Kidney (tissue), 14 donors: ENCODE measurements around the gene TM9SF3. TPM values are rescaled to one million over a fixed set of nuclear protein-coding genes. Genes with fewer than 3 reads are reported as not detected.

ENCODE experiments used
- DNase-seq, 5 donors: peaks; one replicate each; pipeline ENCODE4 v3.0.0-alpha.2; 2013 to 2020
- FAIRE-seq: peaks from 2 replicates; lab custom pipeline; 2012; peaks lifted over from hg19 to GRCh38; lab: Jason Lieb, UNC
- H3K27ac ChIP-seq, 2 donors: one replicate each; pipeline ENCODE4 v1.7.0; 2013; ENCODE audit warnings: low read depth in 2 of 2, low read length in 2 of 2, inconsistent platforms in 1 of 2
- H3K27me3 ChIP-seq: one replicate; pipeline ENCODE4 v1.7.1; 2013; ENCODE audit warnings: low read length, inconsistent platforms; ENCODE audit not compliant: control insufficient read depth, insufficient read depth
- H3K36me3 ChIP-seq, 3 donors: one replicate each; pipeline versions ENCODE4 v1.7.0 to v1.7.1; 2013; ENCODE audit warnings: low read length in 3 of 3, control low read depth in 1 of 3, inconsistent platforms in 1 of 3; ENCODE audit not compliant: insufficient read depth in 3 of 3, control insufficient read depth in 2 of 3
- H3K4me1 ChIP-seq, 3 donors: one replicate each; pipeline versions ENCODE4 v1.7.0 to v1.7.1; 2013; ENCODE audit warnings: low read length in 3 of 3, inconsistent platforms in 1 of 3, low read depth in 1 of 3; ENCODE audit not compliant: control insufficient read depth in 2 of 3, insufficient read depth in 2 of 3
- H3K4me3 ChIP-seq, 3 donors: one replicate each; pipeline versions ENCODE4 v1.7.0 to v1.8.1; 2013; ENCODE audit warnings: low read length in 3 of 3, control low read depth in 1 of 3, inconsistent platforms in 1 of 3
- H3K9ac ChIP-seq, 3 donors: one replicate each; pipeline versions ENCODE4 v1.7.0 to v1.7.1; 2013; ENCODE audit warnings: low read length in 3 of 3, control low read depth in 1 of 3, inconsistent platforms in 1 of 3
- H3K9me3 ChIP-seq, 3 donors: one replicate each; pipeline versions ENCODE4 v1.7.0 to v1.7.1; 2013; ENCODE audit warnings: low read length in 3 of 3, control low read depth in 1 of 3, inconsistent platforms in 1 of 3; ENCODE audit not compliant: control insufficient read depth in 2 of 3, insufficient read depth in 1 of 3
- intact Hi-C: fragments of 100-400 bp; cut with DNase I; formaldehyde crosslinking; loops from one replicate; pipeline ENCODE4 v1.11.1; 2022
- polyA plus RNA-seq: library from polyadenylated mRNA; stranded (reverse); fragments of 350-450 nt; fragmentation: Illumina TruSeq; extraction: RNeasy Lipid Tissue Mini Kit (QIAGEN cat#74804); gene quantifications from one replicate; pipeline ENCODE4 v1.2.3, GENCODE V29; 2014; ENCODE audit warnings: low read depth, low replicate concordance; ENCODE audit not compliant: insufficient read depth
- total RNA-seq: library from RNA; stranded (reverse); fragmentation: NEBNext Ultra II Directional; extraction: Animal tissue kit (Norgen Biotek cat#: 25700); gene quantifications from one replicate; pipeline ENCODE4 v1.2.1, GENCODE V29; 2021
- TF ChIP-seq, protein P1 (sequence below): IDR thresholded peaks from 3 replicates; pipeline ENCODE4 v1.5.1; 2012; ENCODE audit warnings: mild to moderate bottlenecking, moderate library complexity, borderline replicate concordance; ENCODE audit not compliant: insufficient read depth; ENCODE audit errors: extremely low read depth
- donor health status: control.
- donor health status: control.
- donor health status: control.
- donor health status: control.
- donor health status: control.
- donor health status: DM: yes; HTN: yes; CAD: no.
- donor health status: Normal renal cell carcinoma (clear cell type).

The TM9SF3 gene
- total and polyA plus RNA-seq, 2 donors from 2014 or later, result 42.7 to 144 TPM

DNA sequence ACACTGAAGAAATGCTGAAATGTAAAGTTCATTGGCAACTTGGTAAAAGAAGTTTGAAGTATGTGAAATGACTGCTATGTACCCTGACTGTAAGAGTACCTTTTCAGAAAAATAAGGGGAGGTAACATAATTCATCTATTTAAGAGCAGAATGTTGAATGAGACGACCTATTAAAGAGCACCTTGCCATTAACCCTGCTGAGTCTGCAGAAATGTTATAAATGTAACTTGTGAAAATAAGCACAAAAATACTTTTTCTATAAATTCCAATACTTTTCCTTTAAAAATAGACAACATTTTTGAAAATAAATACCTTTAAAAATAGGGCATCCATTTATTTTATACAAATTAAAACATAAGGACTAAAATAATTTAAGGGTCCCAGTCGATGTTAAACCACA is 7.7 kb downstream of the TM9SF3 start:
- H3K9me3 ChIP-seq, result no peaks in the 10 kb centered on the region
- intact Hi-C loops, result no loop called here
- TF ChIP-seq, protein P1, sequence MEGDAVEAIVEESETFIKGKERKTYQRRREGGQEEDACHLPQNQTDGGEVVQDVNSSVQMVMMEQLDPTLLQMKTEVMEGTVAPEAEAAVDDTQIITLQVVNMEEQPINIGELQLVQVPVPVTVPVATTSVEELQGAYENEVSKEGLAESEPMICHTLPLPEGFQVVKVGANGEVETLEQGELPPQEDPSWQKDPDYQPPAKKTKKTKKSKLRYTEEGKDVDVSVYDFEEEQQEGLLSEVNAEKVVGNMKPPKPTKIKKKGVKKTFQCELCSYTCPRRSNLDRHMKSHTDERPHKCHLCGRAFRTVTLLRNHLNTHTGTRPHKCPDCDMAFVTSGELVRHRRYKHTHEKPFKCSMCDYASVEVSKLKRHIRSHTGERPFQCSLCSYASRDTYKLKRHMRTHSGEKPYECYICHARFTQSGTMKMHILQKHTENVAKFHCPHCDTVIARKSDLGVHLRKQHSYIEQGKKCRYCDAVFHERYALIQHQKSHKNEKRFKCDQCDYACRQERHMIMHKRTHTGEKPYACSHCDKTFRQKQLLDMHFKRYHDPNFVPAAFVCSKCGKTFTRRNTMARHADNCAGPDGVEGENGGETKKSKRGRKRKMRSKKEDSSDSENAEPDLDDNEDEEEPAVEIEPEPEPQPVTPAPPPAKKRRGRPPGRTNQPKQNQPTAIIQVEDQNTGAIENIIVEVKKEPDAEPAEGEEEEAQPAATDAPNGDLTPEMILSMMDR, result no peak
- H3K4me1 ChIP-seq, result peaks cover 0 to 24% (median 15%) of the 10 kb centered on the region in 3 donors
- H3K9ac ChIP-seq, result no peak overlapping the region
- DNase-seq (no peak), FAIRE-seq (no peak)
- H3K36me3 ChIP-seq, result no peaks in the 10 kb centered on the region
- no peaks in the 10 kb centered on the region for H3K27me3 ChIP-seq
- H3K27ac ChIP-seq, result no peak overlapping the region
- H3K4me3 ChIP-seq, result no peak overlapping the region

DNA sequence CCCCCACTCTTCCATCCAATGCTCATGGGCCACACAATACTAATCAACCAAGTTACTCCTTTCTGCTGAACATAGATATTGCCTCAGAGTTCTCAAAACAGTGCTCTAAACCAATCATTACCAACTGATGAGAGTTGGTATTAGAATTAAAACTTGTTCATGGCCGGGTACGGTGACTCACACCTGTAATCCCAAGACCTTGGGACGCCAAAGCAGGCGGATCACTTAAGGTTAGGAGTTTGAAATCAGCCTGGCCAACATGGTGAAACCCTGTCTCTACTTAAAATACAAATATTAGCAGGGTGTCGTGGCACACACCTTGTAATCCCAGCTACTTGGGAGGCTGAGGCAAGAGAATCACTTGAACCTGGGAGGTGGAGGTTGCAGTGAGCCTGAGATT is 8.2 kb downstream of the TM9SF3 start:
- peaks cover 0 to 24% (median 11%) of the 10 kb centered on the region in 3 donors for H3K4me1 ChIP-seq
- FAIRE-seq (no peak), DNase-seq (no peak)
- no peak overlapping the region for H3K9ac ChIP-seq
- H3K4me3 ChIP-seq, result no peak overlapping the region
- no peaks in the 10 kb centered on the region for H3K27me3 ChIP-seq
- H3K9me3 ChIP-seq, result no peaks in the 10 kb centered on the region
- TF ChIP-seq, protein P1, result no peak
- H3K36me3 ChIP-seq, result no peaks in the 10 kb centered on the region
- intact Hi-C loops, result no loop called here
- H3K27ac ChIP-seq, result no peak overlapping the region

GRCh38 chr10:96578022-96578421 is 8.8 kb downstream of the TM9SF3 start:
- intact Hi-C loops, result no loop called here
- Histone ChIP-seq H3K27ac (no peak overlapping the region), H3K9ac (no peak overlapping the region), H3K27me3 (no peaks in the 10 kb centered on the region), H3K4me3 (no peak overlapping the region), H3K36me3 (no peaks in the 10 kb centered on the region), H3K4me1 (peaks cover 0 to 24% (median 11%) of the 10 kb centered on the region in 3 donors), H3K9me3 (no peaks in the 10 kb centered on the region)
- FAIRE-seq (no peak), DNase-seq (no peak)
- TF ChIP-seq, protein P1, result no peak

- Histone ChIP-seq H3K27ac (no peak overlapping the region), H3K9ac (no peak overlapping the region), H3K9me3 (no peaks in the 10 kb centered on the region), H3K4me3 (no peak overlapping the region), H3K36me3 (no peaks in the 10 kb centered on the region), H3K27me3 (no peaks in the 10 kb centered on the region), H3K4me1 (peaks cover 0 to 20% (median 10%) of the 10 kb centered on the region in 3 donors)
- no peak for DNase-seq
- intact Hi-C loops, result no loop called here
- TF ChIP-seq, protein P1, result no peak
- no peak for FAIRE-seq
Observed at GRCh38 chr10:96577069-96577468, 9.7 kb downstream of the TM9SF3 start.
